Activated CD8-positive, alpha-beta memory T cell treated with anti-CD3 and anti-CD28 coated beads for 4 hours (primary cell): ENCODE results near the gene LINC00305.

Source experiments
- DNase-seq, 2 donors: peaks; one replicate each; pipeline ENCODE4 v3.0.0-alpha.2; 2020; ENCODE audit warnings: low read depth in 2 of 2

The LINC00305 gene

DNA sequence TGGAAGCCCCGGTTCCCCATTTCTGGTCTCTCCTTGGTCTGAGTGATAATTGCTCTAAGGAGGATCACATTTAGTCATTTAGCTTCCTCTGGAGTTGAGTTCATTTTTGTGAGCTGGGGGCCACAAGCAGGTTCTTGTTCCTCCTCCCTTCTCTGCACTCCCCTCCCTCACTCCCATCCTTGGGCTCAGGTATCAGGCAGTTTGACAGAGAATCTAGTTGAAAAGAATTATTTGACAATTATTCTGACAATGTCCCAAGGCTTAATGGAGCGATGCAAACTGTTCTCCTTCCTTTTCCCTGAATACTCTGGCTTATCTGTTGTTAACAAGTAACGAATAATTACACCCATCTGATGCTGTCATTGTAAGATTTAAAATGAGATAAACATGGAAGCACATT lies 117.5 kb downstream of the LINC00305 start:
- DNase-seq = no peak
